B cell (primary cell): ENCODE measurements around the gene RALGAPA2. TPM values are rescaled to one million over a fixed set of nuclear protein-coding genes. Genes with fewer than 3 reads are reported as not detected.

ENCODE experiments used
- ATAC-seq: fragments of 200-7000 bp; cut with Tn5 transposase; one replicate; pipeline ENCODE4 v1.10.0; 2021; ENCODE audit warnings: low read depth, mild to moderate bottlenecking, moderate number of reproducible peaks, moderate library complexity
- CTCF ChIA-PET: fragments of 350-600 bp; sonication (Branson Sonifier 250); formaldehyde crosslinking; loops from one replicate; lab custom pipeline; 2021; ENCODE audit warnings: antibody characterized with exemption, inconsistent platforms; lab: Charles Lee
- POLR2A ChIA-PET: fragments of 350-600 bp; sonication (Branson Sonifier 250); formaldehyde crosslinking; loops from one replicate; lab custom pipeline; 2021; ENCODE audit warnings: antibody characterized with exemption; lab: Charles Lee
- DNase-seq: peaks from one replicate; pipeline ENCODE4 v3.0.0; 2013
- H2AFZ ChIP-seq: 2 replicates; pipeline ENCODE4 v1.6.1; 2012; ENCODE audit warnings: mild to moderate bottlenecking, low read depth, low read length; ENCODE audit not compliant: insufficient read depth, poor library complexity, severe bottlenecking
- H3K27ac ChIP-seq, 2 donors: 1 replicate in 1 of 2; 2 replicates in 1 of 2; pipeline ENCODE4 v1.5.1; 2012 to 2013; ENCODE audit warnings: low read length in 2 of 2, mild to moderate bottlenecking in 2 of 2, moderate library complexity in 1 of 2
- H3K27me3 ChIP-seq, 4 experiments: fragments of 200-600 bp in 1 of 4; sonication (generic) in 1 of 4; replicated peaks in 1 of 4; 1 replicate in 2 of 4; 2 replicates in 2 of 4; pipeline versions ENCODE4 v1.6.1 to v1.7.0; 2013 to 2016; ENCODE audit warnings: low read length in 3 of 4, mild to moderate bottlenecking in 2 of 4, mixed read lengths in 1 of 4, moderate library complexity in 1 of 4; ENCODE audit not compliant: insufficient read depth in 4 of 4, control insufficient read depth in 3 of 4; ENCODE audit errors: control extremely low read depth in 1 of 4
- H3K36me3 ChIP-seq, 2 experiments: replicated peaks in 1 of 2; 1 replicate in 1 of 2; 2 replicates in 1 of 2; pipeline versions ENCODE4 v1.6.1 to v1.7.1; 2013; ENCODE audit warnings: low read length in 1 of 2; ENCODE audit not compliant: insufficient read depth in 2 of 2, control insufficient read depth in 1 of 2; ENCODE audit errors: control extremely low read depth in 1 of 2, extremely low read depth in 1 of 2
- H3K4me1 ChIP-seq, 2 donors: fragments of 200-600 bp in 1 of 2; sonication (generic) in 1 of 2; 1 replicate in 1 of 2; 2 replicates in 1 of 2; pipeline versions ENCODE4 v1.5.1 to v1.6.1; 2013 to 2017; ENCODE audit warnings: low read length in 2 of 2; ENCODE audit not compliant: control insufficient read depth in 2 of 2, insufficient read depth in 2 of 2
- H3K4me2 ChIP-seq: replicated peaks from 2 replicates; pipeline ENCODE3; 2012; ENCODE audit warnings: mild to moderate bottlenecking, low read depth, low read length; ENCODE audit not compliant: poor library complexity, severe bottlenecking
- H3K4me3 ChIP-seq, 5 experiments: fragments of 200-600 bp in 1 of 5; sonication (generic) in 1 of 5; 1 replicate in 3 of 5; 2 replicates in 2 of 5; pipeline versions ENCODE4 v1.5.1 to v1.7.0; 2011 to 2016; ENCODE audit warnings: low read length in 4 of 5, mild to moderate bottlenecking in 4 of 5, low read depth in 2 of 5, control low read depth in 1 of 5, moderate library complexity in 1 of 5; ENCODE audit not compliant: insufficient read depth in 1 of 5; ENCODE audit errors: control extremely low read depth in 1 of 5, extremely low read depth in 1 of 5
- H3K79me2 ChIP-seq: fragments of 200-600 bp; sonication (generic); one replicate; pipeline ENCODE4 v1.6.0; 2016; ENCODE audit warnings: low read length; ENCODE audit not compliant: control insufficient read depth, insufficient read depth
- H3K9ac ChIP-seq: fragments of 200-600 bp; sonication (generic); 2 replicates; pipeline ENCODE4 v1.6.1; 2017; ENCODE audit warnings: mild to moderate bottlenecking, low read length, moderate library complexity
- H3K9me3 ChIP-seq, 3 donors: one replicate each; pipeline versions ENCODE4 v1.6.1 to v1.7.1; 2013; ENCODE audit warnings: low read length in 2 of 3; ENCODE audit not compliant: control insufficient read depth in 2 of 3, insufficient read depth in 1 of 3; ENCODE audit errors: control extremely low read depth in 1 of 3
- H4K20me1 ChIP-seq: 2 replicates; pipeline ENCODE4 v1.6.0; 2012; ENCODE audit warnings: mild to moderate bottlenecking, low read length; ENCODE audit not compliant: insufficient read depth, control insufficient read depth, poor library complexity, severe bottlenecking
- H3K27ac Mint-ChIP-seq: one replicate; pipeline ENCODE4 v1.8.0; 2021; ENCODE audit warnings: mixed read lengths
- H3K27me3 Mint-ChIP-seq: one replicate; pipeline ENCODE4 v1.8.0; 2021; ENCODE audit warnings: mixed read lengths
- H3K4me1 Mint-ChIP-seq: one replicate; pipeline ENCODE4 v1.8.0; 2021; ENCODE audit warnings: mixed read lengths
- H3K4me3 Mint-ChIP-seq: one replicate; pipeline ENCODE4 v1.8.0; 2021; ENCODE audit warnings: mixed read lengths
- H3K9me3 Mint-ChIP-seq: one replicate; pipeline ENCODE4 v1.8.0; 2022; ENCODE audit warnings: mixed read lengths; ENCODE audit not compliant: insufficient read depth
- EZH2 ChIP-seq: IDR thresholded peaks from 2 replicates; pipeline ENCODE4 v1.6.1; 2012; ENCODE audit warnings: borderline replicate concordance, low read depth, mild to moderate bottlenecking, moderate library complexity, low read length; ENCODE audit not compliant: insufficient read depth, poor library complexity, severe bottlenecking
- WGBS: methylation state at CpG from one replicate; pipeline ENCODE4 v1.1.5; 2013; ENCODE audit warnings: missing lambda C conversion rate; ENCODE audit not compliant: insufficient coverage; 5-methylcytosine and 5-hydroxymethylcytosine counted together
- intact Hi-C: fragments of 100-400 bp; cut with micrococcal nuclease; formaldehyde crosslinking; loops from one replicate; pipeline ENCODE4 v1.10.0; 2022
- polyA plus RNA-seq: library from polyadenylated mRNA; depleted of rRNA; stranded (reverse); fragments of >200 nt; gene quantifications from 2 replicates; pipeline ENCODE4 v1.2.3, GENCODE V29; 2012
- total RNA-seq, 2 donors: library from RNA; stranded (reverse); fragments of 120-200 nt in 1 of 2; gene quantifications; 1 replicate in 1 of 2; 2 replicates in 1 of 2; pipeline versions ENCODE4 v1.2.3 to v1.2.4, GENCODE V29; 2013 to 2022
- TF ChIP-seq, protein P1 (sequence below): fragments of 200-600 bp; IDR thresholded peaks from one replicate; pipeline ENCODE4 v1.8.0; 2022; ENCODE audit warnings: antibody characterized with exemption, mild to moderate bottlenecking

The RALGAPA2 gene
- total and polyA plus RNA-seq, 2 donors (not counting 1 experiment from before 2014, with no cell fraction given) = 6.4 to 33.1 TPM

DNA sequence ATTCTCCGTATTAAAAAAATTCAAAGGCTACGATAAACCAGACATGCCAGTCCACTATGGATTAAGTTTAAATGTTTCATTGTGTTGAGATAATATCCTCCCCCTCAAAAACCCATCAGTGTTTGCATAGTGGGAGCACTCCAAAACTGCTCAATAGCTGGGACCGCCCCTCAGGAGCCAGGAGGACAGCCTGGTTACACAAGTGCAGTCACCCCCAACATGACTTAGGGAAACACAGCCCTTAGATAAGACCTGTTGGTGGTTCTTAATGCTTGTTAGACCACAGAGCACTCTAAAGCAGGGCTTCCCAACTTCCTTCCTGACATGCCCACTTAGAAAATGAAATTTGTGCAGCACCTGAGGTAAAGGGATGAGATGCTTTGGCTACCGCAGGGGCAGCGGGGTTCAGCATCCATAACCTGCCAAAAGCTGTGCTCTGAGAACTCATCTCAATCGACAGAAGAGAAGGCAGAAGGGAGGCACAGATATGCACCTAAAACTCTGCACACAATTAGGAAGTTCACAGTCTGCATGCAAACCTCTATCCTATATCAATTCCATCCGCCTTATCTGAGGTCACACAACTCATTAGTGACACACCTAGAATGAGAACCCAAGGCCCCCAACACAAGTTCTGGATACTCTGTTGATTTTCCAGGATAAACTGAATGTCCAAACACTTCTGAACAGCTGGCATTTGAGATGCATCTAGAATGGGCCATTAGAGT lies 74.3 kb downstream of the RALGAPA2 start:
- CTCF ChIA-PET = no interaction called here
- Mint-ChIP-seq H3K9me3 (no peaks in the 10 kb centered on the region), H3K27me3 (no peaks in the 10 kb centered on the region), H3K4me3 (no peak overlapping the region), H3K27ac (no peak overlapping the region), H3K4me1 (no peaks in the 10 kb centered on the region)
- H2AFZ ChIP-seq = no peak overlapping the region
- POLR2A ChIA-PET = no interaction called here
- no peaks in the 10 kb centered on the region for H3K4me1 ChIP-seq
- peaks cover 7 to 44% of the 10 kb centered on the region in 2 experiments for H3K36me3 ChIP-seq
- H3K4me3 ChIP-seq = no peak overlapping the region
- H3K4me2 ChIP-seq = no peak overlapping the region
- H3K9ac ChIP-seq = no peak overlapping the region
- H3K27me3 ChIP-seq = no peaks in the 10 kb centered on the region
- 69% methylated on average over 2 of the region's 7 CpGs for WGBS
- DNase-seq = no peak
- intact Hi-C loops = no loop called here
- H4K20me1 ChIP-seq = no peaks in the 10 kb centered on the region
- no peaks in the 10 kb centered on the region for H3K79me2 ChIP-seq
- H3K27ac ChIP-seq = no peak overlapping the region
- ATAC-seq = no peak
- no peaks in the 10 kb centered on the region for H3K9me3 ChIP-seq
- TF ChIP-seq, protein P1, sequence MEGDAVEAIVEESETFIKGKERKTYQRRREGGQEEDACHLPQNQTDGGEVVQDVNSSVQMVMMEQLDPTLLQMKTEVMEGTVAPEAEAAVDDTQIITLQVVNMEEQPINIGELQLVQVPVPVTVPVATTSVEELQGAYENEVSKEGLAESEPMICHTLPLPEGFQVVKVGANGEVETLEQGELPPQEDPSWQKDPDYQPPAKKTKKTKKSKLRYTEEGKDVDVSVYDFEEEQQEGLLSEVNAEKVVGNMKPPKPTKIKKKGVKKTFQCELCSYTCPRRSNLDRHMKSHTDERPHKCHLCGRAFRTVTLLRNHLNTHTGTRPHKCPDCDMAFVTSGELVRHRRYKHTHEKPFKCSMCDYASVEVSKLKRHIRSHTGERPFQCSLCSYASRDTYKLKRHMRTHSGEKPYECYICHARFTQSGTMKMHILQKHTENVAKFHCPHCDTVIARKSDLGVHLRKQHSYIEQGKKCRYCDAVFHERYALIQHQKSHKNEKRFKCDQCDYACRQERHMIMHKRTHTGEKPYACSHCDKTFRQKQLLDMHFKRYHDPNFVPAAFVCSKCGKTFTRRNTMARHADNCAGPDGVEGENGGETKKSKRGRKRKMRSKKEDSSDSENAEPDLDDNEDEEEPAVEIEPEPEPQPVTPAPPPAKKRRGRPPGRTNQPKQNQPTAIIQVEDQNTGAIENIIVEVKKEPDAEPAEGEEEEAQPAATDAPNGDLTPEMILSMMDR = no peak
- TF ChIP-seq EZH2 = no peak

DNA sequence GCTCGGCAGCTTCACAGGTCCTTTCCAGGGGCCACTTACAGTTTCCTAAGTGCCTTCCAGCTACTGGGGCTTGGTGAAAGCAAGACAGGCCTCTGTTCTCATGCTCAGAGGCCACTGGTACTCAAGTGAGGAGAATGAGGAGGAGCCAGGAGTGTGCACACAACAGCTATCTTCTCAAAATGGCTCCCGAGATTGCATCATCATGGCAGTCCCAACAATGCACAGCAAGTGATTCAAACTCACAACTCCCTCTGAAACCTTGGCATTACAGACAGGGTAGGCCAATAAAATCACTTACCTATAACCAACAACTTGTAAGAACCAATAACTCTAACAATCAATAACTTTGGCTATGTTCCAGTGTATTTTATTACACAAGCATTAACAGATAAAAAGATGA lies 77.4 kb downstream of the RALGAPA2 start:
- Histone ChIP-seq H3K27me3 (no peaks in the 10 kb centered on the region), H3K36me3 (peaks cover 8 to 42% of the 10 kb centered on the region in 2 experiments), H3K4me1 (no peaks in the 10 kb centered on the region), H3K79me2 (no peaks in the 10 kb centered on the region), H2AFZ (no peak overlapping the region), H4K20me1 (no peaks in the 10 kb centered on the region), H3K4me2 (no peak overlapping the region), H3K9ac (no peak overlapping the region), H3K4me3 (no peak overlapping the region), H3K27ac (no peak overlapping the region), H3K9me3 (no peaks in the 10 kb centered on the region)
- TF ChIP-seq, protein P1 = no peak
- TF ChIP-seq EZH2 = no peak
- no peaks in the 10 kb centered on the region for H3K9me3 Mint-ChIP-seq
- no peak overlapping the region for H3K4me3 Mint-ChIP-seq
- H3K27me3 Mint-ChIP-seq = no peaks in the 10 kb centered on the region
- ATAC-seq (no peak), DNase-seq (no peak)
- no peak overlapping the region for H3K27ac Mint-ChIP-seq
- ChIA-PET POLR2A (no interaction called here), CTCF (no interaction called here)
- 100% methylated on average over 2 of the region's 2 CpGs for WGBS
- intact Hi-C loops = no loop called here
- H3K4me1 Mint-ChIP-seq = no peaks in the 10 kb centered on the region
